ENCODE results near the gene FADS6.
A peak's percentile ranks its signal among the peaks of the same experiment; 100 is the strongest.

The FADS6 gene

GRCh38 chr17:74864297-74864865 is 29.1 kb downstream of the FADS6 start:
- H2AFZ ChIP-seq (ENCODE audit: low read depth, low read length), result no peak overlapping the region
- no peaks in the 10 kb centered on the region for H4K20me1 ChIP-seq (ENCODE audit: insufficient read depth, low read length)
- H3K4me2 ChIP-seq (ENCODE audit: low read length), result peak overlapping the region; percentile 74
- no peak overlapping the region for H3K27ac ChIP-seq (ENCODE audit: low read length)
- TF ChIP-seq CTCF (IDR thresholded peaks at IDR 0.05; ENCODE audit: low read depth, low read length) (no peak), EZH2phosphoT487 (IDR thresholded peaks at IDR 0.05; ENCODE audit: low read depth) (no peak)
- peaks cover 8% of the 10 kb centered on the region; the same call in 1 of the 2 replicates for H3K27me3 ChIP-seq (ENCODE audit: low read depth, low read length)
- H3K79me2 ChIP-seq (ENCODE audit: low read length), result no peaks in the 10 kb centered on the region
- peak overlapping the region; percentile 38; the same call in 1 of the 2 replicates for H3K9ac ChIP-seq (ENCODE audit: low read length)
- H3K4me1 ChIP-seq (ENCODE audit: low read length), result peaks cover 33% of the 10 kb centered on the region
- peak overlapping the region; percentile 62 for H3K4me3 ChIP-seq (ENCODE audit: low read length)
- peaks cover 10% of the 10 kb centered on the region for H3K36me3 ChIP-seq (replicated peaks; ENCODE audit: low read depth, low read length)
- no peaks in the 10 kb centered on the region for H3K9me3 ChIP-seq (ENCODE audit: insufficient read depth, low read length)

GRCh38 chr17:74863420-74864296 is 29.8 kb downstream of the FADS6 start:
- H3K9me3 ChIP-seq (ENCODE audit: insufficient read depth, low read length), result no peaks in the 10 kb centered on the region
- no peak overlapping the region for H3K4me3 ChIP-seq (ENCODE audit: low read length)
- no peak overlapping the region for H3K27ac ChIP-seq (ENCODE audit: low read length)
- H3K9ac ChIP-seq (ENCODE audit: low read length), result no peak overlapping the region
- H3K4me1 ChIP-seq (ENCODE audit: low read length), result peaks cover 33% of the 10 kb centered on the region
- H2AFZ ChIP-seq (ENCODE audit: low read depth, low read length), result no peak overlapping the region
- H3K27me3 ChIP-seq (ENCODE audit: low read depth, low read length), result peaks cover 8% of the 10 kb centered on the region; the same call in 1 of the 2 replicates
- peaks cover 10% of the 10 kb centered on the region for H3K36me3 ChIP-seq (replicated peaks; ENCODE audit: low read depth, low read length)
- H4K20me1 ChIP-seq (ENCODE audit: insufficient read depth, low read length), result no peaks in the 10 kb centered on the region
- H3K79me2 ChIP-seq (ENCODE audit: low read length), result no peaks in the 10 kb centered on the region
- H3K4me2 ChIP-seq (ENCODE audit: low read length), result no peak overlapping the region
- TF ChIP-seq EZH2phosphoT487 (IDR thresholded peaks at IDR 0.05; ENCODE audit: low read depth) (no peak), CTCF (IDR thresholded peaks at IDR 0.05; ENCODE audit: low read depth, low read length) (no peak)

GRCh38 chr17:74862919-74863318 is 30.5 kb downstream of the FADS6 start:
- Histone ChIP-seq H3K27ac (ENCODE audit: low read length) (no peak overlapping the region), H3K4me1 (ENCODE audit: low read length) (peaks cover 33% of the 10 kb centered on the region), H3K9ac (ENCODE audit: low read length) (no peak overlapping the region), H3K4me3 (ENCODE audit: low read length) (no peak overlapping the region), H3K79me2 (ENCODE audit: low read length) (no peaks in the 10 kb centered on the region), H3K27me3 (ENCODE audit: low read depth, low read length) (peaks cover 8% of the 10 kb centered on the region; the same call in 1 of the 2 replicates), H4K20me1 (ENCODE audit: insufficient read depth, low read length) (no peaks in the 10 kb centered on the region), H3K4me2 (ENCODE audit: low read length) (no peak overlapping the region), H3K9me3 (ENCODE audit: insufficient read depth, low read length) (no peaks in the 10 kb centered on the region), H3K36me3 (replicated peaks; ENCODE audit: low read depth, low read length) (peaks cover 10% of the 10 kb centered on the region), H2AFZ (ENCODE audit: low read depth, low read length) (no peak overlapping the region)
- no peak for TF ChIP-seq CTCF (IDR thresholded peaks at IDR 0.05; ENCODE audit: low read depth, low read length)
- TF ChIP-seq EZH2phosphoT487 (IDR thresholded peaks at IDR 0.05; ENCODE audit: low read depth), result no peak
